ENCODE measurements around the gene NCOA5. TPM values are rescaled to one million over a fixed set of nuclear protein-coding genes. Genes with fewer than 3 reads are reported as not detected.
A peak's percentile ranks its signal among the peaks of the same experiment; 100 is the strongest.

Gene NCOA5
- total and polyA plus RNA-seq, 8 donors = 8.4 to 19.6 (median 12.0) TPM

- no peak for DNase-seq
- Histone ChIP-seq H3K27ac (no peak overlapping the region), H3K4me1 (peaks cover 24 to 61% (median 42%) of the 10 kb centered on the region in 3 donors), H3K36me3 (no peaks in the 10 kb centered on the region), H3K4me3 (no peak overlapping the region), H3K9me3 (no peaks in the 10 kb centered on the region), H3K27me3 (no peaks in the 10 kb centered on the region)
- FAIRE-seq = no peak
- WGBS, 2 donors = 40 to 48% methylated on average over 8 of the region's 8 CpGs
- intact Hi-C loops (cut with DNase I) = loop anchor here in 1 of 3 donors (10.0 kb wide), 1 partner anchor 62 kb away; the partner anchor contains the start of gene SLC12A5
- ATAC-seq = no peak
- TF ChIP-seq CTCF (IDR thresholded peaks at IDR 0.05) = peak in 2 of 4 donors; percentile 13 to 17
These were observed 2.6 kb downstream of the NCOA5 start for GRCh38 chr20:46087161-46087560.

- DNase-seq = no peak
- WGBS, 2 donors = 39 to 50% methylated on average over 4 of the region's 4 CpGs
- H3K4me3 ChIP-seq = no peak overlapping the region
- FAIRE-seq = no peak
- no peaks in the 10 kb centered on the region for H3K36me3 ChIP-seq
- no peak for ATAC-seq
- no peaks in the 10 kb centered on the region for H3K9me3 ChIP-seq
- H3K4me1 ChIP-seq = peaks cover 24 to 58% (median 53%) of the 10 kb centered on the region in 3 donors
- no peak for TF ChIP-seq CTCF (IDR thresholded peaks at IDR 0.05)
- no peak overlapping the region for H3K27ac ChIP-seq
- intact Hi-C loops (cut with DNase I) = loop anchor here in 1 of 3 donors (10.0 kb wide), 1 partner anchor 61 kb away; the partner anchor contains the start of gene SLC12A5
- no peaks in the 10 kb centered on the region for H3K27me3 ChIP-seq
These were observed 4.4 kb downstream of the NCOA5 start for GRCh38 chr20:46085179-46085851.

- Histone ChIP-seq H3K9me3 (no peaks in the 10 kb centered on the region), H3K27me3 (no peaks in the 10 kb centered on the region), H3K27ac (no peak overlapping the region), H3K4me3 (no peak overlapping the region), H3K36me3 (no peaks in the 10 kb centered on the region), H3K4me1 (peaks cover 24 to 55% (median 53%) of the 10 kb centered on the region in 3 donors)
- no peak for FAIRE-seq
- intact Hi-C loops (cut with DNase I) = loop anchor here in 1 of 3 donors (10.0 kb wide), 1 partner anchor 60 kb away; the partner anchor contains the start of gene SLC12A5
- 85 to 89% methylated on average over 3 of the region's 3 CpGs for WGBS, 2 donors
- no peak for DNase-seq
- TF ChIP-seq CTCF (IDR thresholded peaks at IDR 0.05) = no peak
- ATAC-seq = no peak
These were observed 5.0 kb downstream of the NCOA5 start for GRCh38 chr20:46084805-46085178.

GRCh38 chr20:46083531-46084061, 6.2 kb downstream of the NCOA5 start:
- no peak for FAIRE-seq
- no peaks in the 10 kb centered on the region for H3K27me3 ChIP-seq
- TF ChIP-seq CTCF (IDR thresholded peaks at IDR 0.05) = no peak
- no peak for ATAC-seq
- intact Hi-C loops (cut with DNase I) = loop anchor here in 1 of 3 donors (10.0 kb wide), 1 partner anchor 59 kb away; the partner anchor contains the start of gene SLC12A5
- no peak overlapping the region for H3K4me3 ChIP-seq
- H3K36me3 ChIP-seq = peaks cover 0 to 4% (median 0%) of the 10 kb centered on the region in 3 donors
- 82 to 86% methylated on average over 1 of the region's 1 CpG for WGBS, 2 donors
- H3K9me3 ChIP-seq = no peaks in the 10 kb centered on the region
- peaks cover 24 to 54% (median 53%) of the 10 kb centered on the region in 3 donors for H3K4me1 ChIP-seq
- no peak for DNase-seq
- H3K27ac ChIP-seq = no peak overlapping the region

All from pancreas (tissue), 10 donors.